Stimulated activated effector memory CD8-positive, alpha-beta T cell treated with anti-CD3 and anti-CD28 coated beads, Interleukin-12 subunit alpha, Interleukin-12 subunit beta, amount 100 ng/mL, for 72 hours (primary cell): Measurements from ENCODE around the gene OPN1MW3.
"Not testable (repeated sequence)": the region's sequence is repeated elsewhere in the genome, so short reads cannot be mapped to it uniquely, and the experiment has no call there.

Experiments
- ATAC-seq: fragments of 150-1000 bp; cut with Tn5 transposase; 2 replicates; pipeline ENCODE4 v1.10.0; 2021
- DNase-seq, 2 donors: peaks; one replicate each; pipeline ENCODE4 v3.0.0; 2021 to 2022; ENCODE audit warnings: low spot score in 2 of 2
- H3K27ac Mint-ChIP-seq: one replicate; pipeline ENCODE4 v1.8.0; 2022; ENCODE audit warnings: mild to moderate bottlenecking, mixed read lengths
- H3K36me3 Mint-ChIP-seq: one replicate; pipeline ENCODE4 v1.8.0; 2022; ENCODE audit warnings: mild to moderate bottlenecking, mixed read lengths
- H3K4me1 Mint-ChIP-seq: one replicate; pipeline ENCODE4 v1.8.0; 2022; ENCODE audit warnings: mixed read lengths
- H3K4me3 Mint-ChIP-seq: one replicate; pipeline ENCODE4 v1.8.0; 2022; ENCODE audit warnings: mild to moderate bottlenecking, mixed read lengths
- H3K9me3 Mint-ChIP-seq: one replicate; pipeline ENCODE4 v1.8.0; 2022; ENCODE audit warnings: mixed read lengths

OPN1MW3 gene

GRCh38 chrX:154257282-154257681 is at the start of gene OPN1MW3:
Gene OPN1MW3, plus strand, starts transcription at chrX:154257582. Its CDS starts 38 bp downstream, at chrX:154257620.
- ATAC-seq, H3K4me3 Mint-ChIP-seq, H3K27ac Mint-ChIP-seq, DNase-seq, H3K4me1 Mint-ChIP-seq, H3K36me3 Mint-ChIP-seq, H3K9me3 Mint-ChIP-seq: not testable (repeated sequence)

- not testable (repeated sequence) for H3K27ac Mint-ChIP-seq, H3K4me1 Mint-ChIP-seq, H3K4me3 Mint-ChIP-seq
Observed at GRCh38 chrX:154209670-154210418, 47.5 kb upstream of the OPN1MW3 start.

DNA sequence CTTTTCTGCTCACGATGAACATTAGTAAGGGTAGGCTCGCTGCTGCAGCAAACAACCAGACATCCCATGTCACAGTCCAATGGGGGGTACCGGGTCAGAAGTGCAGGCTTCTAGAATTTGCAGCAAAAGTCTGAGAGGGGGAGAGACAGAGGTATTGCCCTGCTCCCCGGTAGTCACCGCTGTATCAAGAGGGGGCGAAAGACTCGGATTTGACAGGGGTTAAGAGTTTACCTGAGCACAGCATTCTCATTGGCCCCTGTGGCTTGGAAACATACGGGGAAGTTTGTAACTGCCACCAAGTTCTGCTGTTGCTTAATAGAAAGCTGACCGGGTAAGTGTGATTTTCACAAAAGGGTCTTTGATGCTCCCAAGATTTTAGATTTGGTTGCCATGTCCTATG is 46.3 kb upstream of the OPN1MW3 start:
- H3K27ac Mint-ChIP-seq, H3K9me3 Mint-ChIP-seq, H3K4me1 Mint-ChIP-seq, ATAC-seq, H3K36me3 Mint-ChIP-seq, H3K4me3 Mint-ChIP-seq: not testable (repeated sequence)
- DNase-seq = peak in 1 of 2 donors; percentile 52

More at GRCh38 chrX:154209670-154210418, 47.5 kb upstream of the OPN1MW3 start:
- peak; percentile 98 for ATAC-seq
- not testable (repeated sequence) for H3K36me3 Mint-ChIP-seq, H3K9me3 Mint-ChIP-seq, DNase-seq

- H3K4me1 Mint-ChIP-seq, H3K36me3 Mint-ChIP-seq, DNase-seq, H3K4me3 Mint-ChIP-seq, ATAC-seq, H3K27ac Mint-ChIP-seq, H3K9me3 Mint-ChIP-seq: not testable (repeated sequence)
Observed at GRCh38 chrX:154211499-154211898, 45.9 kb upstream of the OPN1MW3 start.

- not testable (repeated sequence) for ATAC-seq, H3K4me1 Mint-ChIP-seq, H3K4me3 Mint-ChIP-seq, H3K27ac Mint-ChIP-seq, H3K9me3 Mint-ChIP-seq, DNase-seq, H3K36me3 Mint-ChIP-seq
Observed at GRCh38 chrX:154219456-154219855, 37.9 kb upstream of the OPN1MW3 start, which contains the start of gene OPN1MW2. Gene OPN1MW2, plus strand, starts transcription at chrX:154219756. Its CDS starts 60 bp downstream, at chrX:154219816.

DNA sequence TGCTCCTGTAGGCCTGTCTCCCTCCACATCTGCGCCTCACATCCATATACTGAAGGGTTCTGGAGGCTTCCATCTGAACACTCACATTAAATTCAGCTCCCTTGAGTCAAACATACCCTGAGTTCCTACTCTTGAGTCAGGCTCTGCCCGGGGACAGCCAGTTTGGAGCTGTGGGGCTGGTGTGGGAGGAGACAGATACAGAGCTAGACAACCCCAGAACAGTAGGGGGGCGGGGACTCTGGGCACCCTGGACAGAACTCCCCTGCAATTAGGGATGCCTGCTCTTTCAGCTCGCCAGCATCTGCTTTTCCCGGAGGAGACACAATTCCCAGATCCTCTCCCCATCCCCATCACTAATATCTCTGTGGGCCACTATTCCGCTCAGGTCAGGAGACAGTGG is 32.1 kb upstream of the OPN1MW3 start:
- not testable (repeated sequence) for H3K4me1 Mint-ChIP-seq, H3K36me3 Mint-ChIP-seq, H3K4me3 Mint-ChIP-seq, DNase-seq, H3K27ac Mint-ChIP-seq, ATAC-seq, H3K9me3 Mint-ChIP-seq

DNA sequence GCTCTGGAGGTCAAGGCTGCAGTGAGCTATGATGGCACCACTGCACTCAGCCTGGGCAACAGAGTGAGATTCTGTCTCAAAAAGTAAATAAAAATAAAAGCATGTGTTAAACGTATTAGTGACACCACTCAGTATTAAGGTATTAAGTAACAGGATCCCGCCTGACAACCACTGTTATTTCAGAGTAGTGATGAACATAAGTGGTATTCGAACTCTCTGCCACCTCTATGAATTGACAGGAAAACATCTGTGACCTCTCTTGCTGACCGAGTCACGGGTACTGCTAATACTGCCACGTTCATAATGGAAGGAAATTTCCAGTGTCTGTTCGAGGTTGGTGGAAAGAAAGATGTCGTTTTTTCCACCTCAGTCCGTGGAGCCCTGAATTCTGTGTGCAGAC is 30.7 kb upstream of the OPN1MW3 start:
- not testable (repeated sequence) for DNase-seq, ATAC-seq, H3K4me3 Mint-ChIP-seq, H3K4me1 Mint-ChIP-seq, H3K36me3 Mint-ChIP-seq, H3K9me3 Mint-ChIP-seq, H3K27ac Mint-ChIP-seq

DNA sequence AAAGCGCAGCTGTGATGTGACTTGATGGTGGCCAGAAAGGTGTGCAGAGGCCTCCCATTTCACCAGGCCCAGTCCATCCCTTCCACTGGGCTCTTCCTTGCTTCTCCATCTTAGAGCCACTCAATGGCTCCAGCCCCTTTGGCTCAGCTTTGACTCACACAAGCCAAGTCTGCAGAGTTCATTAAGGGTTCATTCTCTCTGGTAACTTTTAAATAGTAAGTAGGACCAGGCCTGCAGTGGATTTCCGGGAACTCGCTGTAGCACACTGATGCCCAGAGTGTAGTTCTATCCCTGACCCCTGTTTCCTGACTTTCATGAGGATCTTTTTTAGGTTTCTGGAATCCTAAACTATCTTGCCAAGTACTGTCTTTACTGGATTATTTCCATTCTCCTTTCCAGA is 25.9 kb upstream of the OPN1MW3 start:
- ATAC-seq, H3K9me3 Mint-ChIP-seq, H3K4me3 Mint-ChIP-seq, H3K36me3 Mint-ChIP-seq, DNase-seq, H3K27ac Mint-ChIP-seq, H3K4me1 Mint-ChIP-seq: not testable (repeated sequence)

DNA sequence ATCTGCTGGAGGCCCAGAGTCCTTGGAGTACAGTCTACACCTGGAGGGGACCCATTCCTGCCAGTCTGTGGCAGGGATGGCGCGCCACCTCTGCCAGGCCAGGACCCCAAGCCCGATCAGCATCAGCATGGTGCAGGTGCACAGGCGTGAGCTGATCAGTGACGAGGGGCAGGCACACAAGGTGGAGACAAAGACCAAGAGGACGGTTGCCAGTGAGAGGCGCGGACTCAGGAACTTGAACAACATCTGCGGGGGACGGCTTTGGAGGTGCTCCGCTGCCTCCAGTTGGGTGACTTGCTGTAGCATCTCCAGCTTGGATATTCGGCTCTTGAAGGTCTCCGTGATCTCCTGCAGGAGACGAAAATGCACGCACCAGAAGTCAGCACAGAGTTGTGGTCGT is 23.8 kb upstream of the OPN1MW3 start:
- DNase-seq, H3K9me3 Mint-ChIP-seq, H3K4me1 Mint-ChIP-seq, H3K27ac Mint-ChIP-seq, H3K4me3 Mint-ChIP-seq, H3K36me3 Mint-ChIP-seq, ATAC-seq: not testable (repeated sequence)

DNA sequence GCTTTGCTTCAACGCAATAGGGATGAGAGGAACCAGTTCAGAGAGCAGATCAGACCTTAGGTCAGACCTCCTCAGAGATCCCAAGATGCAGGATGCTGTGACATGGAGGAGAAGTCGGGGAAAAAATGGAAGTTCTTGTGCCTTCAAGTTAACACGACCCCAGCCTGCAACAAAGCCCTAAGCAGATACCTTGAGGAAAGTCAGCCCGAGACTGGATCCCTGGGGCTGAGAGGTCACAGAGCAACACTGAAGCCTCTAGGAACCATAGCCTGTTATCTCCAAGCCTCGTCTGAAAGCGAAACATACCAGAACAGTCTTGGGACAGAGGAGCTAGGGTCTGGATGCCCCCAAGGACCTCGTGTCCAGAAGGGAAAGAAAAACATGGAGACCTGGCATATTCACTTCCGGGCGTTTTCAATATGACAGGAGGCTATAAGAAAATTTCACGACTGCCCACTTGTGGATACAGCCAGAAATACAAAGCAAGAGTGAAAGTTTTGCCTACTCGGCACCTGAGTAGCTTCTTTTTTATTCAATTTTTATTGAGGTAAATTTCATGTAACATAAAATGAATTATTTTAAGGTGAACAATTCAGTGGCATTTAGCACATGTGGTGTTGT is 18.3 kb upstream of the OPN1MW3 start:
- not testable (repeated sequence) for H3K36me3 Mint-ChIP-seq, H3K4me1 Mint-ChIP-seq, H3K27ac Mint-ChIP-seq, H3K4me3 Mint-ChIP-seq, H3K9me3 Mint-ChIP-seq, ATAC-seq
- DNase-seq = peak in 1 of 2 donors; percentile 32

DNA sequence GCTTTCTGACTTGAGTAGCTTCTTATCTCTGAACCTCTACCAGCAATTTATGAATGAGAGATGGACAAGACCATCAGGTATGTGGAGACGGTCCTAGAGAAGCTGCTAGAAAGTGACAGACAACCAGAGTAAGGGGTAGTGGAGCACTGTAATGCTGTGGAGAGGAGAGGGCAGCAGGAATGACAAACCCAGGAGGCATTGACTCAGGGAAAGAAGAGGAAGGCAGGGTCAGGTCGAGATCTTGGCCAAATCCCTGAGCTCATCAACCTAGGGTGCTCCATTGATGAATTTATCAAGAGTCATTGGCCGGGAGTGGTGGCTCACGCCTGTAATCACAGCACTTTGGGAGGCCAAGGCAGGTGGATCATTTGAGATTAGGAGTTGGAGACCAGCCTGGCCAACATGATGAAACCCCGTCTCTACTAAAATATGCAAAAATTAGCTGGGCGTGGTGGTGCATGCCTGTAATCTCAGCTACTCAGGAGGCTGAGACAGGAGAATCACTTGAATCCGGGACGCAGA is 17.3 kb upstream of the OPN1MW3 start:
- not testable (repeated sequence) for H3K4me1 Mint-ChIP-seq, H3K4me3 Mint-ChIP-seq, H3K9me3 Mint-ChIP-seq, ATAC-seq, H3K36me3 Mint-ChIP-seq, H3K27ac Mint-ChIP-seq
- DNase-seq = peak in 1 of 2 donors; percentile 48

DNA sequence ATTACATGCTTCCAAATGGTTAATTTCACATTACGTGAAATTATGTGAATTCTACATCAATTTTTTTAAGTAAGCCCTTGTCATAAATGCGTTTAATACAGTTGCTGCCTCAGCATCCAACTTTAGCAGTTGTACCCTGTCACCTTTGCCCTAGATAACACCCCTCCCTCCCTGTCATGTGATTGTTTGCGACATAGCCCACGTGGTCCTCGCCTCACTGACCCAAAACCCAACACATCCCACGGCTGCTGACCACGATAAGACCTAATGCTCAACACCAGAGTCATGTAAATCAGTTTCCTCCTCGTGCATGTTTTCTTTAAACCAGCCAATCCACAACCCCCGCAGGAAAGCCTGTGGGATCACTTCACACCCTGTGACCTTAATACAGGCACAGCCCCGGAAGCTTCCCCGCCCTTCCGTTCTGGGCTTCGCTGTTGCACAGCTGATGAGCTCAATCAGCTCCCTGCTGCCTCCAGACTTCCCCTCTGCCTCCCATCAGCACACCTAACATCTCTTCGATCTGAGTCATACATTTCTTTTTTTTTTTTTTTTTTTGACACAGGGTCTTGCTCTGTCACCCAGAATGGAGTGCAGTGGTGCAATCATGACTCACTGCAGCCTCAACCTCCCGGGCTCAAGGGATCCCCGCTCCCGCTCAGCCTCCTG is 9.9 kb upstream of the OPN1MW3 start:
- H3K27ac Mint-ChIP-seq = peak overlapping the region; percentile 72
- peak in 1 of 2 donors; percentile 48 for DNase-seq
- H3K9me3 Mint-ChIP-seq, H3K4me1 Mint-ChIP-seq, H3K36me3 Mint-ChIP-seq, H3K4me3 Mint-ChIP-seq: not testable (repeated sequence)
- ATAC-seq = peak; percentile 98

GRCh38 chrX:154248076-154248475 is 9.3 kb upstream of the OPN1MW3 start:
- peak; percentile 36 for ATAC-seq

GRCh38 chrX:154258711-154259110 is 1.3 kb downstream of the OPN1MW3 start:
- H3K4me1 Mint-ChIP-seq, H3K9me3 Mint-ChIP-seq, DNase-seq, H3K27ac Mint-ChIP-seq, H3K4me3 Mint-ChIP-seq, H3K36me3 Mint-ChIP-seq: not testable (repeated sequence)
- ATAC-seq = peak; percentile 61

More at GRCh38 chrX:154248076-154248475, 9.3 kb upstream of the OPN1MW3 start:
- not testable (repeated sequence) for DNase-seq, H3K4me3 Mint-ChIP-seq, H3K4me1 Mint-ChIP-seq, H3K9me3 Mint-ChIP-seq, H3K36me3 Mint-ChIP-seq
- peak overlapping the region; percentile 72 for H3K27ac Mint-ChIP-seq

- DNase-seq, H3K27ac Mint-ChIP-seq, H3K4me1 Mint-ChIP-seq, H3K9me3 Mint-ChIP-seq, H3K36me3 Mint-ChIP-seq, ATAC-seq, H3K4me3 Mint-ChIP-seq: not testable (repeated sequence)
Observed at GRCh38 chrX:154263072-154263471, 5.7 kb downstream of the OPN1MW3 start.
